ENCODE measurements around the gene CLCN4.

The CLCN4 gene

DNA sequence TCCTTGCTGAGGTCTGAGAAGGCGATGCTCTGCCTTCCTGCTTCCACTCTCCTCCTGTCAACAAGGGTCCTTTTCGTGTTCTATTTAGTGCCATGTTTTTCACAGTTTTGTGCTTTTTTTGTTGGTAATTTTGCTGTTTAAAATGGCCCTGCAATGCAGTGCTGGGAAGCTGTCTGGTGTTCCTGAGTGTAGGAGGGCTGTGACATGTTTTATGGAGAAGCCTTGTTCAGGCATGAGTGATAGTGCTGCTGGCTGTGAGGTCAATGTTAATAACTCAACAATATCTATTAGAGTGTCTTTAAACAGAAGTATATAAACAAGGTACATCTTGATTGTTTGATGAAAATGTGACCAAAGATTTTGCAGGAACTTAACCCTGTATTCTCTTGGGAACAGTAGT, 27.6 kb downstream of the CLCN4 start:
- no peak for DNase-seq (ENCODE audit: low read depth)
- TF ChIP-seq, protein P1, sequence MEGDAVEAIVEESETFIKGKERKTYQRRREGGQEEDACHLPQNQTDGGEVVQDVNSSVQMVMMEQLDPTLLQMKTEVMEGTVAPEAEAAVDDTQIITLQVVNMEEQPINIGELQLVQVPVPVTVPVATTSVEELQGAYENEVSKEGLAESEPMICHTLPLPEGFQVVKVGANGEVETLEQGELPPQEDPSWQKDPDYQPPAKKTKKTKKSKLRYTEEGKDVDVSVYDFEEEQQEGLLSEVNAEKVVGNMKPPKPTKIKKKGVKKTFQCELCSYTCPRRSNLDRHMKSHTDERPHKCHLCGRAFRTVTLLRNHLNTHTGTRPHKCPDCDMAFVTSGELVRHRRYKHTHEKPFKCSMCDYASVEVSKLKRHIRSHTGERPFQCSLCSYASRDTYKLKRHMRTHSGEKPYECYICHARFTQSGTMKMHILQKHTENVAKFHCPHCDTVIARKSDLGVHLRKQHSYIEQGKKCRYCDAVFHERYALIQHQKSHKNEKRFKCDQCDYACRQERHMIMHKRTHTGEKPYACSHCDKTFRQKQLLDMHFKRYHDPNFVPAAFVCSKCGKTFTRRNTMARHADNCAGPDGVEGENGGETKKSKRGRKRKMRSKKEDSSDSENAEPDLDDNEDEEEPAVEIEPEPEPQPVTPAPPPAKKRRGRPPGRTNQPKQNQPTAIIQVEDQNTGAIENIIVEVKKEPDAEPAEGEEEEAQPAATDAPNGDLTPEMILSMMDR (IDR thresholded peaks at IDR 0.05; ENCODE audit: insufficient read depth, low read depth, low read length, missing control alignments): no peak

DNA sequence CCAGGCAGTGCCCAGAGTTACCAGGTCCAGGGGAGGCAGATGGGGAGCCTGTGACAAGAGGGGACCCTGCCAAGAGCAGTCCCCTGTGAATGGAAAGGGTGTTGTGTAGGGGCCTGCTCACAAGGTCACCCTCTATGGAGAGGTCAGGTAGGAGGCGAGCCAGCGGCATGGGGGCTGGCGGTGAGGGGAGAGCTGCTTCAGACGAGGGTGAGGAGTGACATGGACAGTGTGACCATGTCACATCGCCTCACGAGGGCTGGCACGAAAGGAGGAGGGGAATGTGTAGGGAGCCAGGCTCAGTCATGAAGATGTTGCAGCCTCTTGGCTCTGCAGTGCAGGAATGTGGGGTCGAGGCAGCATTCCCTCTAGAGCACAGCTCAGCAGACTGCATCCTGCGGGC, 29.6 kb downstream of the CLCN4 start:
- no peak for DNase-seq (ENCODE audit: low read depth)
- TF ChIP-seq, protein P1 (IDR thresholded peaks at IDR 0.05; ENCODE audit: insufficient read depth, low read depth, low read length, missing control alignments): no peak
- H3K4me3 ChIP-seq (ENCODE audit: low read depth, low read length): no peak overlapping the region

More for the DNA sequence above, 27.6 kb downstream of the CLCN4 start:
- H3K4me3 ChIP-seq (ENCODE audit: low read depth, low read length): no peak overlapping the region

DNA sequence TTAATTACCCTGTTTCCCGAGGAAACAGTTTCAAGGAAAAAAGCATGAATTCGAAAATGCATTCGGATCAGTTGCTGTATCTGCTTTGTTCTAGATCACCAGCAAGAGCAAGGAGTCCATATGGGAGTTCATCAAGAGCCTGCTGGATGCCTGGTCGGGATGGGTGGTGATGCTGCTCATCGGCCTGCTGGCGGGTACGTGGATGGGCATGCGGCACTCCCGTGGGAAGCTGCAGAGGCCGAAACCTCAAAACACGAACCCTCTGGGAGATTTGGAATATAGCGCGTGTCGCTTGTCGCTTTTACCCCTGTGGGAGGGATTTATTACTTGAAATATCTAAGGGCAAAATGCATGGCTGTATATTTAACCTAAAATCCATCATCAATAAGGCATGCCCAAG, 30.6 kb downstream of the CLCN4 start:
- no peak overlapping the region for H3K4me3 ChIP-seq (ENCODE audit: low read depth, low read length)
- no peak for DNase-seq (ENCODE audit: low read depth)
- TF ChIP-seq, protein P1 (IDR thresholded peaks at IDR 0.05; ENCODE audit: insufficient read depth, low read depth, low read length, missing control alignments): no peak

DNA sequence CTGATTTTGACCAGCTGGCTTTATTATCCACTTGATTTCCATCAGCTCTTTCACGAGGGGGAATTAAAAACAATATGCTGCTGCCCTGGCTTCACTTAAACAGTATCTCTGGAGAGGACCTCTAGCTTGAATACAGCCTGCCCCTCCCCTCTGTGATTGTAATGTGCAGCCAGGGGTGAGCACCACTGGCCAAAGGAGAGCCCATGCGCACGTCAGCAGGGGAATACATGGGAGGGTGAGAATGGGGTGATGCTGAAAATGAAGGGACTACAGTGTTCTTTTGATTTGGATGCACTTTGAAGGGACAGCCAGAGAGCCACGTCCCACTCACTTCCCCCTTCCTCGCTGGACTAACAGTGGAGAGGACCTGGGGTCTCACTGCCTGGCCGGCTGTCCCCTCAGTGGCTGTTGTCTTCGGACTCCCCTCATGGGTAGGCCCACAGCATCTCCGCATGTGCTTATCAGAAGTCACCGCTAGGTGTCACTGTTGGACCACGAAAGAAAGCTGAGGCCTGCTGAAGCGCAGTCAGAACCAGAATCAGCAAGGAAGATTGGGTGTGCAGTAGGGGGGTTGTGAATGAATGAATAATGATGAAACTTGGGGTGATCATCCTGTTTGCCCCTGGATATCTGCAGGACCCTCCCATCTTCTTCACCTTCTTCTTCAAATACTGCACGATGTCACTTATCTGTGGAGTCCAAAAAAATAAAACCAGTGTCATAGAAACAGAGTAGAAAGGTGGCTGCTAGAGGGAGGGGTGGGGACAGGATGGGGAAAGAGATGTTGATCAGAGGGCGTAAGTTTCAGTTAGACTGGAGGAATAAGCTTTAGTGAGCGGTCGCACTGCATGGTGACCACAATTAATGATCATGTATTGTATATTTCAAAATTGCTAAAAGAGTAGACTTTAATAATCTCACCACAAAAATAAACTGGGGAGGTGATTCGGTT, 32.8 kb downstream of the CLCN4 start:
- peak; percentile 63 for DNase-seq (ENCODE audit: low read depth)
- TF ChIP-seq, protein P1 (IDR thresholded peaks at IDR 0.05; ENCODE audit: insufficient read depth, low read depth, low read length, missing control alignments): peak; percentile 54
- no peak overlapping the region for H3K4me3 ChIP-seq (ENCODE audit: low read depth, low read length)

DNA sequence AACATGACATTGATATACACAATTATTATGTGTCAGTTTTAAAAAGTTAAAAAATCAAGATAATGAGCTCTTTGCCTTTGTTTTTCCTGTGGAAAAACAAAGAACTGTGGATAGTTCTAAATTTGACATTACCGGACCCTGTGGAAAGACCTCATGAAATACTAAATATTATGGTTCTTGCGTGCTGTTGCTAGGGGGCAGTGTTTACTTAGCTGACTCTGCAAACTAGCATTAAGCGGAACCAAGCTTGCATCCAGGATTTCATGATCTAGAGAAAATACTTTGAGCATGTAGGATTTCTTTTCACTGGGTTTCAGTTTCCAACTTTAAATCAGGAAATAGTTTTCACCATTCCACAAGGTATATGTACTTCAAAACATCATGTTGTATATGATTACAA, 33.6 kb downstream of the CLCN4 start:
- no peak overlapping the region for H3K4me3 ChIP-seq (ENCODE audit: low read depth, low read length)
- TF ChIP-seq, protein P1 (IDR thresholded peaks at IDR 0.05; ENCODE audit: insufficient read depth, low read depth, low read length, missing control alignments): peak; percentile 47
- DNase-seq (ENCODE audit: low read depth): peak; percentile 47

DNA sequence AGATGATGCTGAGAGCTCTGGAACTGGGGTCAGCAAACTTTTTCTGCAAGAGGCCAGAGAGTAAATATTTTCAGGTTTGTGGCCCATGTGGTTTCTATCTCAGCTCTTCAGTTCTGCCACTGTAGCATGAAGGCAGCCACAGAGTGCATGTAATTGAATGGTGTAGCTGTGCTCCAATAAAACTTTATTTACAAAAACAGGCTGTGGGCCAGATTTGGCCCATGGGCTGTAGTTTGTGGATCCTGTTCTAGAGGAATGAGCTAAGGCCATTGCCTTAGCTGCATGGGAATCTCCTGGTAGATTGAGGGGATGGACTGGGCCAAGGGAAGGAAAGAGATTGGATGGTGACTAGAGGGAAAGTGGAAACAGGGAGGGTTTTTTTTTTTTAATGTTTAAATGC, 36.8 kb downstream of the CLCN4 start:
- no peak overlapping the region for H3K4me3 ChIP-seq (ENCODE audit: low read depth, low read length)
- DNase-seq (ENCODE audit: low read depth): no peak
- TF ChIP-seq, protein P1 (IDR thresholded peaks at IDR 0.05; ENCODE audit: insufficient read depth, low read depth, low read length, missing control alignments): no peak

Data from GM12865 (cell line).